WERI-Rb-1 (cell line): Measurements from ENCODE around the gene PLXNA1.

Experiments used
- DNase-seq: peaks from one replicate; pipeline ENCODE4 v3.0.0-alpha.2; 2020
- H3K27ac ChIP-seq: fragments of 250-450 bp; sonication (Bioruptor Pico); 2 replicates; pipeline ENCODE4 v1.5.1; 2020; ENCODE audit warnings: mild to moderate bottlenecking, moderate library complexity
- H3K27me3 ChIP-seq: fragments of 250-450 bp; sonication (Bioruptor Pico); 2 replicates; pipeline ENCODE4 v1.5.1; 2021; ENCODE audit warnings: mild to moderate bottlenecking, low read depth, moderate library complexity; ENCODE audit not compliant: insufficient read depth, severe bottlenecking
- H3K36me3 ChIP-seq: fragments of 250-450 bp; sonication (Bioruptor Pico); 2 replicates; pipeline ENCODE4 v1.5.1; 2020; ENCODE audit warnings: mild to moderate bottlenecking, moderate library complexity
- H3K4me3 ChIP-seq: 2 replicates; pipeline ENCODE4 v1.5.1; 2011; ENCODE audit warnings: low read depth, mild to moderate bottlenecking, control low read depth, low read length
- H3K9me3 ChIP-seq: fragments of 250-450 bp; sonication (Bioruptor Pico); 2 replicates; pipeline ENCODE4 v1.5.1; 2021; ENCODE audit warnings: mild to moderate bottlenecking, moderate library complexity; ENCODE audit not compliant: severe bottlenecking
- CTCF ChIP-seq: IDR thresholded peaks from 2 replicates; pipeline ENCODE4 v1.5.1; 2011; ENCODE audit warnings: low read depth, mild to moderate bottlenecking, control low read depth, inconsistent platforms, low read length

The PLXNA1 gene

GRCh38 chr3:126955004-126955790 is 27.7 kb upstream of the PLXNA1 start:
- peaks cover 2% of the 10 kb centered on the region; the same call in 1 of the 2 replicates for H3K36me3 ChIP-seq
- DNase-seq, result no peak
- no peak for TF ChIP-seq CTCF
- no peaks in the 10 kb centered on the region for H3K27me3 ChIP-seq
- H3K4me3 ChIP-seq, result no peak overlapping the region
- no peak overlapping the region for H3K27ac ChIP-seq
- no peaks in the 10 kb centered on the region for H3K9me3 ChIP-seq

- no peak for DNase-seq
- Histone ChIP-seq H3K36me3 (peaks cover 4% of the 10 kb centered on the region; the same call in 1 of the 2 replicates), H3K27ac (no peak overlapping the region), H3K27me3 (no peaks in the 10 kb centered on the region), H3K4me3 (no peak overlapping the region), H3K9me3 (no peaks in the 10 kb centered on the region)
- no peak for TF ChIP-seq CTCF
Measured at GRCh38 chr3:126956361-126956760, 26.6 kb upstream of the PLXNA1 start.

GRCh38 chr3:126956866-126957650 is 25.9 kb upstream of the PLXNA1 start:
- no peaks in the 10 kb centered on the region for H3K27me3 ChIP-seq
- H3K36me3 ChIP-seq, result peaks cover 4% of the 10 kb centered on the region; the same call in 1 of the 2 replicates
- no peaks in the 10 kb centered on the region for H3K9me3 ChIP-seq
- TF ChIP-seq CTCF, result no peak
- no peak overlapping the region for H3K4me3 ChIP-seq
- H3K27ac ChIP-seq, result no peak overlapping the region
- no peak for DNase-seq

DNA sequence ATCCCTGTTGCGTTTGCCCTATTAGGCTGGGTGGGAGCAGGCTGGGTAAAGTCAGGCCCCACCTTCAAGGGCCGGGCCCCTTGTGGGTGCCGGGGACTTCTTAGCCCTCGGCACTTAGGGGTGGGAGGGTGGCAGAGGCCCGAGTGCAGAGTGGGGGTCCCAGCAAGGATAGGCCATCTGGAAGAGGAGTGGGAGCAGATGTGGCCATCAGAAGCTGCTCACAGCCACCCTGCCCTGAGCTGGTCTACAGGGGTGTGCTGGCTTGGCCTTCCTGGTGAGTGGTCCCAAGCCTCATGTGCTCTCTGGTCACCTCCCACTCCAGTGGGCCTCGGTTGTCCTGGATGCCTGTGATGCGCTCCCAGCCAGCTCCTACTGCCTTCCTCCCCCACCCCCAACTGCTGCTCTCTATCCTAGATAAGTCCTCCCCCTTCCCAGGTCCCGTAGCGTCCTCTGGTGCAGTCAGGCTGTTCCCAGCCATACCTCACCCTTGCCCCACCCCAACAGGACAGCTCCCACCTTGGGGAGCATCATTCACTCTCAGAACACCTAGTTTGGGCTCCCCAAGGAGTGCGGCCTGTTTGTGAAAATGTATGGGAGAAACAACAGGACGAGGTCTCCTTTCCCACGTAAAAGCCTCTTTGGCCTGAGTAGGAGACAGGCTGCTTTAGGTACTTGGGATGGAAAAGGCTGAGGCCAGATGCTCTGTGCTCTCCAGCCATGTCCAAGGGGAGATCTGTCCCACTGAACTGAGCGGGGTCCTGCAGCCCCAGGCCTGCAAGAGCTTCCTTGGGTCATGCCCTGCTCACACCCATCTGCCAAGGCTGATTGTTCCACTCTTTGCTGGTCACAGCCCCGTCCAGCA is 24.9 kb upstream of the PLXNA1 start:
- TF ChIP-seq CTCF, result no peak
- peaks cover 4% of the 10 kb centered on the region; the same call in 1 of the 2 replicates for H3K36me3 ChIP-seq
- no peaks in the 10 kb centered on the region for H3K9me3 ChIP-seq
- DNase-seq, result no peak
- no peaks in the 10 kb centered on the region for H3K27me3 ChIP-seq
- no peak overlapping the region for H3K27ac ChIP-seq
- no peak overlapping the region for H3K4me3 ChIP-seq

DNA sequence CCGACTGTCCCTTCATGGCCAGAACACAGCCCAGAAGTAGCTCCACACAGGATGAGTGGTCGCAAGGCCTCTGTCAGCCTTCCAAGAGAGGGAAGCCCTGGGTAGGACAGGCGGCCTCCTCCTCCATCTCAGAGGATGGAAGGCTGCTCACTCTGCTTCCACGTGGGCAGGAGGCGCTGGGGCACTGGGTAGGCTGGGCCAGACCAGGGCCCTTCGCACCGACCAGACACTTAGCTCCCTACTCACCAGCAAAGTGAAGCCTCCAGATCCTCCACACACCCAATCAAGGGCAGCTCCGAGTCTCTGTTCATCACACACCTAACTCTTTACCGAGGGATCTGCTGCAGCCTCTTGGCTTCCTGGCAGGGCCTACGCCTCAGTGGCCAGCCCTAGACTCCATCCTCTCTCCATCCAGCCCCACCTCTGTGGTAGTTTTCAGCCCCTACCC is 24.3 kb upstream of the PLXNA1 start:
- Histone ChIP-seq H3K27ac (no peak overlapping the region), H3K36me3 (peaks cover 4% of the 10 kb centered on the region; the same call in 1 of the 2 replicates), H3K9me3 (no peaks in the 10 kb centered on the region), H3K4me3 (no peak overlapping the region), H3K27me3 (no peaks in the 10 kb centered on the region)
- TF ChIP-seq CTCF, result no peak
- DNase-seq, result no peak
